ENCODE measurements around the gene IKZF2.

GRCh38 chr2:213018340-213018901 is 133.0 kb downstream of the IKZF2 start:
- TF ChIP-seq, protein P1, sequence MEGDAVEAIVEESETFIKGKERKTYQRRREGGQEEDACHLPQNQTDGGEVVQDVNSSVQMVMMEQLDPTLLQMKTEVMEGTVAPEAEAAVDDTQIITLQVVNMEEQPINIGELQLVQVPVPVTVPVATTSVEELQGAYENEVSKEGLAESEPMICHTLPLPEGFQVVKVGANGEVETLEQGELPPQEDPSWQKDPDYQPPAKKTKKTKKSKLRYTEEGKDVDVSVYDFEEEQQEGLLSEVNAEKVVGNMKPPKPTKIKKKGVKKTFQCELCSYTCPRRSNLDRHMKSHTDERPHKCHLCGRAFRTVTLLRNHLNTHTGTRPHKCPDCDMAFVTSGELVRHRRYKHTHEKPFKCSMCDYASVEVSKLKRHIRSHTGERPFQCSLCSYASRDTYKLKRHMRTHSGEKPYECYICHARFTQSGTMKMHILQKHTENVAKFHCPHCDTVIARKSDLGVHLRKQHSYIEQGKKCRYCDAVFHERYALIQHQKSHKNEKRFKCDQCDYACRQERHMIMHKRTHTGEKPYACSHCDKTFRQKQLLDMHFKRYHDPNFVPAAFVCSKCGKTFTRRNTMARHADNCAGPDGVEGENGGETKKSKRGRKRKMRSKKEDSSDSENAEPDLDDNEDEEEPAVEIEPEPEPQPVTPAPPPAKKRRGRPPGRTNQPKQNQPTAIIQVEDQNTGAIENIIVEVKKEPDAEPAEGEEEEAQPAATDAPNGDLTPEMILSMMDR (conservative IDR thresholded peaks at IDR 0.05; ENCODE audit: low read length), result no peak
- TF ChIP-seq EZH2phosphoT487 (IDR thresholded peaks at IDR 0.05; ENCODE audit: borderline replicate concordance, low read depth, low read length), result no peak

All from OCI-LY7 (cell line).